Hypothalamus (tissue), 51 donors: Measurements from ENCODE around the gene USF3.

ENCODE experiments used
- DNase-seq, 51 donors: peaks; one replicate each; lab custom pipeline; 2025; lab: John Stamatoyannopoulos, UW

USF3 gene

GRCh38 chr3:113615976-113616375 is 80.5 kb downstream of the USF3 start:
- no peak for DNase-seq

DNA sequence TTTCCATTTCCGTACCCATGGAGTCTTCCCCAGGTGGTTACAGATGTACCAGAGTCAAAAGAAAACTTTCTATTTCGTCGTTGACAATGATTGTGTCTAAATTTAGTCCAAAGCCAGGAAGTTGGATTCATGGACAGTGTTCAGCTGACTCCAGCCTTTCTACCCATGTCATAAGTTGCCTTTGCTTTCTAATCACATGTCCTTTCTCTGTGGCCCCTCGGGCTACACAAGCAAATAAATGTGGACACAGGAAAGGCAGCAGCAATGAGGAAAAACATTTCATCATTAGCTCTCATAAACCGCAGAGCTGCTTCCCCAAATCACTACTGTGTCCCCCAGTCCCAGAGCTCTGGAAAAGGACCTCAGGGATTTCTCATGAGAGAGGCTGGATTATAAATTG is 82.0 kb downstream of the USF3 start:
- DNase-seq = no peak

DNA sequence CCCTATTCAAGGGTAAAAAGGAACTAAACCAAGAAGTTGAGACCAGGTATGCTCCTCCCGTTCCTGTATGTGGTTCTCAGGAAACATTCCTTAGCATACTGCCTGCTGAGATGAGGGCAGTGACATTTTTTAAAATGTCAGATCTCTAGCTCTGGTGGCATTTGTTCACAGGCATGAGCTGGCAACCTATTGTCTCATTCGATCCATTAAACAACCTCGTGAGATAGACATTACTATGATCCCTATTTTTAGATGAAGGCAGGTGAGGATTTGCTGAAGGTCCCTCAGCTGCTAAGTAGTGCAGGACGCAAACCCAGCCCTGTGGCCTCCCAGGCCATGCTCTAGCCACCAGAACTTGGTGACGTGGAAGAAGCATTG is 89.2 kb downstream of the USF3 start:
- DNase-seq = no peak

GRCh38 chr3:113606539-113607218 is 89.8 kb downstream of the USF3 start:
- no peak for DNase-seq

GRCh38 chr3:113602836-113603235 is 93.6 kb downstream of the USF3 start:
- DNase-seq = peak in 1 of 51 donors; percentile 42

DNA sequence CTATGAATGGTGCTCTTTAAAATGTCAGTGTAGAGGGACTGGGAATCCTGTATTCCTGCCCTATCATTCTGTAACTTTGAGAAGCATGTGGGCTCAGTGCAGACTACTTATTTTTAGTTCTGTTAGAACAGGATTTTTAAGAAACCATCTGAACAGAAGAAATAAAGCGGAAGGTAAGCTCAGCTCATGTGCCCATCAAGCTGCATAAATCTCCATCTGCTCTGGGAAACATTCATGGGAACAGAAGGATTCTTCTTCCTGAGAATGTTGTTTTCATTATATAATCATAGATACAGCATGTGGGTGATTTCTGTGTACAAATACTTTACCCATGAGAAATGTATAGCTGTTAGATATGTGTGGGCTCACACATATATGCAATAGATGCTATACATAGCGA is 94.2 kb downstream of the USF3 start:
- no peak for DNase-seq

GRCh38 chr3:113601240-113601639 is 95.2 kb downstream of the USF3 start:
- no peak for DNase-seq

GRCh38 chr3:113600418-113601182 is 95.8 kb downstream of the USF3 start:
- peak in 20 of 51 donors; percentile 1 to 53 (median 18) for DNase-seq
